Peyer's patch (tissue), 4 donors: ENCODE measurements around the gene CFAP99. TPM values are rescaled to one million over a fixed set of nuclear protein-coding genes. Genes with fewer than 3 reads are reported as not detected.

Source experiments
- DNase-seq, 3 donors: peaks; one replicate each; pipeline ENCODE4 v3.0.0-alpha.2; 2017 to 2019
- H3K27ac ChIP-seq, 4 donors: fragments of 200-600 bp; sonication (generic); one replicate each; pipeline ENCODE4 v1.5.1; 2016 to 2019
- H3K27me3 ChIP-seq, 2 donors: fragments of 200-600 bp; sonication (generic); one replicate each; pipeline ENCODE4 v1.5.1; 2019
- H3K36me3 ChIP-seq, 3 donors: fragments of 200-600 bp; sonication (generic); one replicate each; pipeline ENCODE4 v1.5.1; 2016 to 2019
- H3K4me1 ChIP-seq, 4 donors: fragments of 200-600 bp; sonication (generic); one replicate each; pipeline ENCODE4 v1.5.1; 2016 to 2019
- H3K4me3 ChIP-seq, 4 donors: fragments of 200-600 bp; sonication (generic); 1 replicate in 3 of 4; 2 replicates in 1 of 4; pipeline ENCODE4 v1.5.1; 2016 to 2019; ENCODE audit warnings: mild to moderate bottlenecking in 1 of 4
- H3K9me3 ChIP-seq, 4 donors: fragments of 200-600 bp; sonication (generic); one replicate each; pipeline ENCODE4 v1.5.1; 2016 to 2019; ENCODE audit warnings: mild to moderate bottlenecking in 1 of 4
- POLR2A ChIP-seq, 2 donors: fragments of 450-650 bp; IDR thresholded peaks; one replicate each; pipeline ENCODE4 v1.5.1; 2017; ENCODE audit warnings: antibody characterized with exemption in 2 of 2, mild to moderate bottlenecking in 2 of 2, moderate library complexity in 2 of 2
- total RNA-seq, 4 donors: library from RNA; depleted of rRNA; stranded (reverse); fragments of >200 nt; gene quantifications; one replicate each; pipeline ENCODE4 v1.1.0, GENCODE V29; 2016
- TF ChIP-seq, protein P1 (sequence below), 6 experiments: fragments of 450-650 bp in 4 of 6; fragments of 200-600 bp in 2 of 6; sonication (generic) in 1 of 6; IDR thresholded peaks; one replicate each; pipeline ENCODE4 v1.5.1; 2017 to 2019; ENCODE audit warnings: antibody characterized with exemption in 6 of 6, mild to moderate bottlenecking in 3 of 6, moderate library complexity in 1 of 6

CFAP99 gene
- total RNA-seq, 4 donors from 2014 or later, result 0.80 to 1.2 TPM; not detected in 2

DNA sequence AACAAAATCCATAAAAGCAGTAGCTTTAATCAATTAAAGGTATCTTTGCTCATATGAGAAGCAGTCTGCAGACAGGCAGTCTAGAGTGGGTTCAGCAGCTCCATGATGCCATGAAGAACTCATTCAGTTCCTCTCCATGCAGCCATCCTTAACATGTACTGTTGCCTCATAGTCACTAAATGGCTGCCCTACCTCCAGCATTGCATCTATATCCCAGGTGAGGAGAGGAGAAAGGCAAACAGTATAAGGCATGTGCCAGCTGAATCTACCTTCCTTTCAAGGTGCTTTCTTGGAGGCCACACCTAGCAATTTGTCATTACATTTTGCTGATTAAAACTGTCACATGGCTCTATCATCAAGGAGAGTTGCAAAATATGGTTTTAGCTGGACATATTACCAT, 13.2 kb downstream of the CFAP99 start:
- H3K27me3 ChIP-seq, result no peaks in the 10 kb centered on the region
- no peak overlapping the region for H3K27ac ChIP-seq
- H3K9me3 ChIP-seq, result no peaks in the 10 kb centered on the region
- TF ChIP-seq, protein P1, sequence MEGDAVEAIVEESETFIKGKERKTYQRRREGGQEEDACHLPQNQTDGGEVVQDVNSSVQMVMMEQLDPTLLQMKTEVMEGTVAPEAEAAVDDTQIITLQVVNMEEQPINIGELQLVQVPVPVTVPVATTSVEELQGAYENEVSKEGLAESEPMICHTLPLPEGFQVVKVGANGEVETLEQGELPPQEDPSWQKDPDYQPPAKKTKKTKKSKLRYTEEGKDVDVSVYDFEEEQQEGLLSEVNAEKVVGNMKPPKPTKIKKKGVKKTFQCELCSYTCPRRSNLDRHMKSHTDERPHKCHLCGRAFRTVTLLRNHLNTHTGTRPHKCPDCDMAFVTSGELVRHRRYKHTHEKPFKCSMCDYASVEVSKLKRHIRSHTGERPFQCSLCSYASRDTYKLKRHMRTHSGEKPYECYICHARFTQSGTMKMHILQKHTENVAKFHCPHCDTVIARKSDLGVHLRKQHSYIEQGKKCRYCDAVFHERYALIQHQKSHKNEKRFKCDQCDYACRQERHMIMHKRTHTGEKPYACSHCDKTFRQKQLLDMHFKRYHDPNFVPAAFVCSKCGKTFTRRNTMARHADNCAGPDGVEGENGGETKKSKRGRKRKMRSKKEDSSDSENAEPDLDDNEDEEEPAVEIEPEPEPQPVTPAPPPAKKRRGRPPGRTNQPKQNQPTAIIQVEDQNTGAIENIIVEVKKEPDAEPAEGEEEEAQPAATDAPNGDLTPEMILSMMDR (IDR thresholded peaks at IDR 0.05), result no peak
- TF ChIP-seq POLR2A (IDR thresholded peaks at IDR 0.05), result no peak
- no peaks in the 10 kb centered on the region for H3K36me3 ChIP-seq
- no peak for DNase-seq
- no peak overlapping the region for H3K4me3 ChIP-seq
- no peaks in the 10 kb centered on the region for H3K4me1 ChIP-seq

DNA sequence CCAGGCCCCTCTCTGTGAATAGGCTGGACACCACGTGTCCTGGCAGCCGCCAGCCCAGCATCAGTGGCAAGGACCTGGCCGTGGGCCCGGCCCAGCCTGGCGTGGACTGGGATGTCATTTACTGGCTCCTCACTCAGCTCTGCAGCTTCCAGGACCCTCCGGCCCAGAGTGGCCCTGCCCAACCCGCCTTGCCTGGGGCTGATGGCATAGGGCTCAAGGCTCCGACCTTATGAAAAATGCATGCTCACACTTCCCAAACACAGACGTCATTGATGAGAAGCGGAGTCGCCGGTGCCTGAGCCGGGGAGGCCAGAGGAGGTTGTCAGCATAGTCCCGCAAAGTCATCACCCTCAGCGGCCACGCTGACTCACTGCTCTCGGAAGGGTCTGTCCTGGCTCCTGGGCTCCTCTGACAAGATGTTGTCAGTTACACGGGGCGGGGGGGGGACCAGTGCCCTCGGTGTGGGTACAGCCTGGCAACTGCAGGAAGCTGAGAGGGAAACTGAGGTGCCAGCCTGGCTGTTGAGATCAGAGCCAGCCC, 14.3 kb downstream of the CFAP99 start:
- Histone ChIP-seq H3K27ac (no peak overlapping the region), H3K36me3 (no peaks in the 10 kb centered on the region), H3K27me3 (no peaks in the 10 kb centered on the region), H3K9me3 (no peaks in the 10 kb centered on the region), H3K4me3 (no peak overlapping the region), H3K4me1 (no peaks in the 10 kb centered on the region)
- TF ChIP-seq POLR2A (IDR thresholded peaks at IDR 0.05), result no peak
- TF ChIP-seq, protein P1 (IDR thresholded peaks at IDR 0.05), result no peak
- DNase-seq, result no peak

DNA sequence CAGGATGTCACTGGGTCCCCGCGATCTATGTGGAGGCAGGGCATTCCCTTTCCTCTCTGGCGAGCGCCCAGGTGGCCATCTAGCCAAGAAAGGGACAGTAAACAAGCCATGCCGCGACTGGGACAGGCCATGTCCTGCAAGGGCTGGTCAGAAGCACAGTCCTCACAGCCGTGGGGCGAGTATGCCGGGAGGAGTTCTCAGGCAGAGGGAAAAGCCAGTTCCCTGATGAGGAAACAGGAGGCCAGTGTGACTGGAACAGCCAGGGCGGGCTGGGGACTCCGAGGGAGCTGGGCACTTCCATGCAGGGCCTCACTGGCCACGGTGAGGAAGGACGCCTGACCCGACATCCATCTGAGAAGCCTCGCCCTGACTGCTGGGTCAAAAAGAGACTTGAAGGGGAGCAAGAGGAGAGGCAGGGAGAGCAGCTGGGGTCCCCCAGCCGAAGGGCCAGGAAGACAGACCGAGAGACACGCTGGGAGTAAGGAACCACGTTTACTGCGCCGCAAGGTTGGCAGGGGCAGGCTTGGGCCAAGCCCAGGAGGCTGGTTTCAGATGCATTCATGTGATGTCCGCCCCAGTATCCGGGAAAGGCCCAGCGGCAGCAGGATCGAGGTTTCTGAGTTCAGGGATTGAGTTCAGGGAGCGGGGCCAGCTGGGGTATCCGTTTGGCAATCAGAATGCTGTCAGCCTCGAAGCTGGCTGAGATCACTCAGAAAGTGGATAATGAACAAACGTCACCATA, 15.0 kb downstream of the CFAP99 start:
- TF ChIP-seq, protein P1 (IDR thresholded peaks at IDR 0.05), result no peak
- TF ChIP-seq POLR2A (IDR thresholded peaks at IDR 0.05), result no peak

DNA sequence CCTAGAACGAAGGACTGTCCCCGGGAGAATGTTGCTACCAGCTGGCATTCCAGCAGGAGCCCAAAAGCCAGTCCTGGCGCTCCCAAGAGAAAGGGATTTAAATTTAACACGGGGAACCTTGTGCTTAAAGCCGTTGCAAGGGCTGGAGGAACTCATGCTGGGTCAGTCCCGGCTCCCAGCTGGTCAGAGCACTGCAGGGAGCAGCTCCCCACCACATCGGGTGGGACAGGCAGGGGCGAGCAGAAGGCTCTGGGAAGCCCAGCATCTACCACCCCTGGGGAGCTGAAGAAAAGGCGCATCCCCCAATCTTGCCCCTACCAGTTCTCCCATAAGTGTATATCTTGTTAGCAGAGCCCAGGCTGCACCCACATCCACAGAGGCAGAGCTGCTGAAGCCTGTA, 15.7 kb downstream of the CFAP99 start:
- H3K27ac ChIP-seq, result no peak overlapping the region
- H3K9me3 ChIP-seq, result no peaks in the 10 kb centered on the region
- no peaks in the 10 kb centered on the region for H3K36me3 ChIP-seq
- no peak for TF ChIP-seq POLR2A (IDR thresholded peaks at IDR 0.05)
- TF ChIP-seq, protein P1 (IDR thresholded peaks at IDR 0.05), result no peak
- no peak for DNase-seq
- H3K4me3 ChIP-seq, result no peak overlapping the region
- no peaks in the 10 kb centered on the region for H3K4me1 ChIP-seq
- H3K27me3 ChIP-seq, result no peaks in the 10 kb centered on the region

More for the DNA sequence above, 15.0 kb downstream of the CFAP99 start:
- H3K27ac ChIP-seq, result no peak overlapping the region
- H3K4me1 ChIP-seq, result no peaks in the 10 kb centered on the region
- no peaks in the 10 kb centered on the region for H3K27me3 ChIP-seq
- no peaks in the 10 kb centered on the region for H3K36me3 ChIP-seq
- no peaks in the 10 kb centered on the region for H3K9me3 ChIP-seq
- no peak overlapping the region for H3K4me3 ChIP-seq
- no peak for DNase-seq

DNA sequence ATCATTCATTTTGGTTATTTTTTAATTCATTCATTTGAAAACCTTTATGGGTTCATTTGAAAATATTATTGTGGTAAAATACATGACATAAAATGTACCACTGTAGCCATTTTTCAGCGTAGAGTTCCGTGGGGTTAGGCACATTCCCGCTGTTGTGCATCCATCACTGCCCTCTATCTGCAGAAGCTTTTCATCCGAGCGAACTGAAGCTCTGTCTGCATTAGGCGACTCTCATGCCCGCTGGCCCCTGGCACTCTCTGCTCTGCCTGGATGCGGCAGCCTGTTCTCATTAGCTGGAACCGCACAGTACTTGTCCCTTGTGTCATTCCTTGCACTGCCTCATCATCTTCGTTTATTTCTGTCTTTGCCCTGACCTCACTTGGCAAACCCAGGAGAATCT, 17.5 kb downstream of the CFAP99 start:
- H3K36me3 ChIP-seq, result no peaks in the 10 kb centered on the region
- no peak overlapping the region for H3K27ac ChIP-seq
- no peaks in the 10 kb centered on the region for H3K9me3 ChIP-seq
- H3K4me1 ChIP-seq, result no peaks in the 10 kb centered on the region
- TF ChIP-seq, protein P1 (IDR thresholded peaks at IDR 0.05), result peak in 3 of 6 experiments; percentile 45 to 50 (median 48)
- TF ChIP-seq POLR2A (IDR thresholded peaks at IDR 0.05), result no peak
- peak in 1 of 3 donors; percentile 60 for DNase-seq
- H3K4me3 ChIP-seq, result no peak overlapping the region
- H3K27me3 ChIP-seq, result no peaks in the 10 kb centered on the region
